Effector memory CD8-positive, alpha-beta T cell (primary cell): ENCODE measurements around the gene KRTAP5-5.
A peak's percentile ranks its signal among the peaks of the same experiment; 100 is the strongest.

Experiments used
- ATAC-seq: fragments of 150-1000 bp; cut with Tn5 transposase; replicated peaks from 2 replicates; pipeline ENCODE4 v1.10.0; 2021; ENCODE audit warnings: mild to moderate bottlenecking, moderate library complexity
- DNase-seq, 3 experiments: peaks; one replicate each; pipeline ENCODE4 v3.0.0; 2021
- H3K27ac Mint-ChIP-seq, 2 donors: one replicate each; pipeline ENCODE4 v1.8.0; 2022; ENCODE audit warnings: mild to moderate bottlenecking in 2 of 2, mixed read lengths in 2 of 2, moderate library complexity in 2 of 2
- H3K27me3 Mint-ChIP-seq, 2 donors: one replicate each; pipeline ENCODE4 v1.8.0; 2022; ENCODE audit warnings: mixed read lengths in 2 of 2
- H3K36me3 Mint-ChIP-seq: one replicate; pipeline ENCODE4 v1.8.0; 2022; ENCODE audit warnings: mild to moderate bottlenecking, moderate library complexity, mixed read lengths; ENCODE audit not compliant: insufficient read depth
- H3K4me1 Mint-ChIP-seq, 2 donors: one replicate each; pipeline ENCODE4 v1.8.0; 2022; ENCODE audit warnings: low read depth in 2 of 2, mixed read lengths in 2 of 2
- H3K4me3 Mint-ChIP-seq, 2 donors: one replicate each; pipeline ENCODE4 v1.8.0; 2022; ENCODE audit warnings: mild to moderate bottlenecking in 2 of 2, mixed read lengths in 2 of 2, moderate library complexity in 2 of 2
- H3K9me3 Mint-ChIP-seq, 2 donors: one replicate each; pipeline ENCODE4 v1.8.0; 2022; ENCODE audit warnings: mixed read lengths in 2 of 2

KRTAP5-5 gene

DNA sequence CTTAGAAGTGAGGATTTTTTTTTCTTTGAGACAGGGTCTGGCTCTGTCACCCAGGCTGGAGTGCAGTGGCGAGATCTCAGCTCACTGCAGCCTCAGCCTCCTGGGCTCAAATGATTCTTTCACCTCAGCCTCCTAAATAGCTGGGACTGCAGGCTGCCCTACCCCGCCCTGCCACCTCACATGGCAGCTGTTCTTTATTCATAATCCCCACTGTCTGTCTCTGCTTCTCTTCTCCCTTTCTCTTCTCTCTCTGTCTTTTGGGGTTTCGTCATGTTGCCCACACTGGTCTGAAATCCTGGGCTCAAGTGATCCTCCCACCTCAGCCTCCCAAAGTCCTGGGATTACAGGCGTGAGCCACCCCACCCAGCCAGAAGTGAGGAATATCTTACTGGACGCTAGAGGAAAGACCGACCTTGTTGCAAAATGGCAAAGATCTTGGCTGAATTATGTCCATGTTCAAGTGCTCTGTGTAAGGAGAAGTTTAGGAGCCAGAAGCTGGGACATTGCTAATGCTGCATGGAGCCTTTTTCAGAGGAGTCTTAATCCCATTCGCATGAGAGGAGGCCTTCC is 21.9 kb downstream of the KRTAP5-5 start:
- no peak for ATAC-seq
- no peak for DNase-seq
- H3K9me3 Mint-ChIP-seq: no peaks in the 10 kb centered on the region
- peaks cover 14 to 69% of the 10 kb centered on the region in 2 donors for H3K27me3 Mint-ChIP-seq
- H3K27ac Mint-ChIP-seq: no peak overlapping the region
- H3K4me3 Mint-ChIP-seq: no peak overlapping the region
- peaks cover 0 to 2% of the 10 kb centered on the region in 2 donors for H3K4me1 Mint-ChIP-seq
- H3K36me3 Mint-ChIP-seq: peaks cover 3% of the 10 kb centered on the region

DNA sequence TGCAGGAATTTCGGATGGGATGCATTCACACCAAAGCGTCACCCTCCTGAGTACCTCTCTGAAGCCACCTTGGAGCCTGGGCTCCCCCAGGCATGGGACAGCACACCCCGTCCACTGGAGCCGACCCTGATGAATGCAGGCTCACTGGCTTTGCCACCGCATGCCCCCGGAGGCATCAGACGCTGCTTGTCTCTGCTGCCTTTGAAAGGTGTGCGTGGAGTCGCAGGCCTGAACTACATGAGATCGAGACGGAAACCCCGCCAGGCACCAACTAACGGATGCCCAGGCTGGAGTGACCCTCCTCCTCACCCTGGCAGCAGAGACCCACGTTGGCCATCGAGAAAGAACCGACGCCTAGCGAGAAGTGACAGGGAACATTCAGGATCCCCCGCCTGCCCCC is 22.5 kb downstream of the KRTAP5-5 start:
- no peak overlapping the region for H3K27ac Mint-ChIP-seq
- H3K36me3 Mint-ChIP-seq: peaks cover 8% of the 10 kb centered on the region
- H3K4me1 Mint-ChIP-seq: peaks cover 0 to 2% of the 10 kb centered on the region in 2 donors
- no peak overlapping the region for H3K4me3 Mint-ChIP-seq
- H3K27me3 Mint-ChIP-seq: peaks cover 14 to 71% of the 10 kb centered on the region in 2 donors
- DNase-seq (no peak), ATAC-seq (no peak)
- H3K9me3 Mint-ChIP-seq: no peaks in the 10 kb centered on the region

DNA sequence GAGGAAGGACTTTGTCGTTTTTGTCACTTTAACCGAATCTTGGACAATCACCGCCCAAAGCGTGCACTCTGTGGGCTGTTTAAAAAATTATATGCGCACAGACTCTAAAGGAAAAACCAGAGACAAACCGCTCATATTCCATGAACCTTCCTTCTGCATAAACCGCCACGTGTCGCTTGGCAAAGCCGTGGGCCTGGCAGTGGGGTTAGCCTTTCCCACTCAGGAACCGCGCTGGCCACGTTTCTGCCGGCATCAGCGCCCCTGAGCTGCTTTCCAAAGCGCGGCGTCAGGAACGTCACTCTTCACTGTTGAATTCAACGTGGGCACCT is 22.8 kb downstream of the KRTAP5-5 start:
- DNase-seq (no peak), ATAC-seq (no peak)
- Mint-ChIP-seq H3K27me3 (peaks cover 14 to 71% of the 10 kb centered on the region in 2 donors), H3K4me3 (no peak overlapping the region), H3K36me3 (peaks cover 8% of the 10 kb centered on the region), H3K4me1 (peaks cover 0 to 2% of the 10 kb centered on the region in 2 donors), H3K27ac (no peak overlapping the region), H3K9me3 (no peaks in the 10 kb centered on the region)

DNA sequence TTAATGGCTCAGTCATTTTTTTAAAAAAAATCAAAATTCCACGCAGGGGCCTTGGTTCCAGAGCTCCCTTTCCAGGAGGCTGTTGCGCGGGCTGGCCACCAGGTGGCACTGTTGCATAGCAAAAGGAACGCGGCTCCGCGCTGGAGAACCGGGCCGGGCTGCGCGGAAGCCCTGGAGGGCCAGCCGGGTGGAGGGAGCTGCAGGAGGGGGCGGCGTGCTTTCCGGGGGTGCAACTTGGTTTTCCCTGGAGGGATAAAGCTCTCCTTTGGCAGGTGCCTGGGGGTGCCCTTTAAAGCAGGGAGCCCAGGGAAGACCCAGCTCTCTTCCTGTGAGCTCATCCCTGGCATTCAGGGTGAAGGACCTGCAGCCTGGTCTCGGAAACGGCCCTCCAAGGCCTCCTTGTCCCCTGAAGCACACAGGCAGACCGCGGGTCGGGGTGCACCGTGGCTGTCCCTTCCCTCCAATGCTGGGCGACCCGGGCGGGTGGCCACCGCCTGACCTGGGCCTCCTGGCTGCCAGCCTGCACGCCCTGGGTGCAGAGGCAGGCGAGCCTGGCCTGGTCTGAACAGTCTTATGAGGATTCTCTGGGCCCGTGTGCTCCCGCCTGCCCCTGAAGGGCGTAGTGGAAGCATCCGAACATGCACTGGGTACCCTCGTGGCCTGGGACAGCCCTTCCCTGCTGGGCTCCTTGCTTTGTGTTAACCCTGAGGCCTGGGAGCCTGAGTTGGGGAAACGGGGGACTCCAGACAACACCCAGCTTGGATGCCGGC is 23.4 kb downstream of the KRTAP5-5 start:
- Mint-ChIP-seq H3K4me3 (no peak overlapping the region), H3K4me1 (peaks cover 0 to 2% of the 10 kb centered on the region in 2 donors), H3K36me3 (peaks cover 4% of the 10 kb centered on the region), H3K27ac (no peak overlapping the region), H3K27me3 (peaks cover 14 to 72% of the 10 kb centered on the region in 2 donors), H3K9me3 (no peaks in the 10 kb centered on the region)
- ATAC-seq (peak; percentile 92), DNase-seq (peak; percentile 80 to 82 (median 81))

DNA sequence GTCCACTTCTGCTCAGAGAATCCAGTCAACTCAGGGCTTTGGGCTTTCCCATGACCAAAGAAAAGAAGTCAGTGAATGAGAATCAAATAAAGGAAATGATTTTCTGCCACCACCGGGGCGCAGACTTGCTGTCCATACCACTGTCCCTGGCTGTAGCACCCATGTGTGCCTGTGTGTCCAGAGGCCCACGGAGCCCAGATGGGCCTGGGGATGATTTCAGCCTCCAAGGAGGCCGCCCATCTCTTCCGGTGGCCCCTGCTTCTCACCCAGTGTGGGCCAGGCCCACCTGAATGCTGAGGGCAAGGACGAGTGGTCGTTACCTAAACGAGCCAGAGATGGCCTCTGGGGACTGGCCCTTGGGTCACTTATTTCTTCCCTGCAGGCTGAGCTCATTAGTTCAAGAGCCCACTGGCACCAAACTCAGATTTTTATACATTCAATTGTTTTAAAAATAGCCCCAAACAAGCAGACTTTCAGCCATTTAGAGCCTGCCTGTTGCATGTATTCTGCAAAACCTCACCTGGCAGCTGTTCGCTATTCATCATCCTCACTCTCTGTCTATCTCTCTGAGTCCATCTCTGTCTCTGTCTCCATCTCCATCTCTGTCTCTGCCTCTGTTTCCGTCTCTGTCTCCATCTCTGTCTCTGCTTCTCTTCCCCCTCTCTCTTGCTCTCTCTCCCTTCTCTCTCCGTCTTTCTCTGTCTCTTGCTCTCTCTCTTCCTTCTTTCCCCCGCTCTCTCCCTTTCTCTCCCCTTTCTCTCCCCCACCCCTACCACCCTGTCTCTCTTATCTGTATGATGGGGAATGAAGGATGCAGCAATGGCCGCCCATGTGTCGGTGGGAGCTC is 24.2 kb downstream of the KRTAP5-5 start:
- DNase-seq (no peak), ATAC-seq (no peak)
- Mint-ChIP-seq H3K27me3 (peaks cover 22 to 72% of the 10 kb centered on the region in 2 donors), H3K4me3 (peak overlapping the region in 1 of 2 donors; percentile 2), H3K27ac (no peak overlapping the region), H3K4me1 (peaks cover 0 to 2% of the 10 kb centered on the region in 2 donors), H3K36me3 (peaks cover 4% of the 10 kb centered on the region), H3K9me3 (no peaks in the 10 kb centered on the region)

DNA sequence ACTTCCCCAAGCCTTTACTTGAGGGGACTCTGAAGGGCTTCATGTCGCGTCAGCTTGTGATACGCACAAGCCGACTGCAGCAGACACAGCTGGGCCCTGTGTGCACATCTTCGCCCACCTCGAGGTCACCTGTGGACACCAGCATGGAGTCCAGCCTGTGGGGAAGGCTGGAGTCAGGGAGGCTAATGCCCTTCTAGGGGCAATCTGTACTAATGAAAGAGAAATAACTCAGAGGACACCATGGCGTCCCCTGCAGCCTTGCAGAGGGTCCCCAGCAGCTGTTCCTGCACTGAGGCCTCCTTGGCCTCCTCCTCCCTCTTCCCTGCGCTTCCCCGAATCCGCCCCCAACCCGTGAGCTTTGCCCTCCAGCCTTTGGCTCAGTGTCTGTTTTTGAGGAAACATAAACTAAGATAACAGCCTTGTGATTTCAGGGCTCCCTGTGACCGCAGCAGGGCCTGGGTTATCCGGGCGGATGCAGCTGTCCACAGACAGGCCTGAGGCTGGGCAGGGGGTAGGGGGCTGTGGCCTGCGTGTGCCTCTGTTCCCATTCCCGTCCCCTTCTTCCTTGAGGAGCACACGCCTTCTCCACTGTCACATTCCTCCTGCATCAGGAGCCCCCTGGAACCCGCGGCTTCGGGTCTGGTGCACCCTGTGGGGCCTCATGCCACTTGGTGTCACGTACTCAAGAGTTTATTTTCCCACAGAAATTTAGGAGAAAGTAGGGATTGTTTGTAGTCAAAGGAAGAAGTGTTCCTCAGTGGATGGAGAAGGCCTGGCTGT is 25.0 kb downstream of the KRTAP5-5 start:
- Mint-ChIP-seq H3K4me3 (no peak overlapping the region), H3K36me3 (peaks cover 4% of the 10 kb centered on the region), H3K27me3 (peaks cover 30 to 79% of the 10 kb centered on the region in 2 donors), H3K9me3 (no peaks in the 10 kb centered on the region), H3K27ac (no peak overlapping the region), H3K4me1 (peaks cover 4 to 6% of the 10 kb centered on the region in 2 donors)
- no peak for DNase-seq
- no peak for ATAC-seq

DNA sequence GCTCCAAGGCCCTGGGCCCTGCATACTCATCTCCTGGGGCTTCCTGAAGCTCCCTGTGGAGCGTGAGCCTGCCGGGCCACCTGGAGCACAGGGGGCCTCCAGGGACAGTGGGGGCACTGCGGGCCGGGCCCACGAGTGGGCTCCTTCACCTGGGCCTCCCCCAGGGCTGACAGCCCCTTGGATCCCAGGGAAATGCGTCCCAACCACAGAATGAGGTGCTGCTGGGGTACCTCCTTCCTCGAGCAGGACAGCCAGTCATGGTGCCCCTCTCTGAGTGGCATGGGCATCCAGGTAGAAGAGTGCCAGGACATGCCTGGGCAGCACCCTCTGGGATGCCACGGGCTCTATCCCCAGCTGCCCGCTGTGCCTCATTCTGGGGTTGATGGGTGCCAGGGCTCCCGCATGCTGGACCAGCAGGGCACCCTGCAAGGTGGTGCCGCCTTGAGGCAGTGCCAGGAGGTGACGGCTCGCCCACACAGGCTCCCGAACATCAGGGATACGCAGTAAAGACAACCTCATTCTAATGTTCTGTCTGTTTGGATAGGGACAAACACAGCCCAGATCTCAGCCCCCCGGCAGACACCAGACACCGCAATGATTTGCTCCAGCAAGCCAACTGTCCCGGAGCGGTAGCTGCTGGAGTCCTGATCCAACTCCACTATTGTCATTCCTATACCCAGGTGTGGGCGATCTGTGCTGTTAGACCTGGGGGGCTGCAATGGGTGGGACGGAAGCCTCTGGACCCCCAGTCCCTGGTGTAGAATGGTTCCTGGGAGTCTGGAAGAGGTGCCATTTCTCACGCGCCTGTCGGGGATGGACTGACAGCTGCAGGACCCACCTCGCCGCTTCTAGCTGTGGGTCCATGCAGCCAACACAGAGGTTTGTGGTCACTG is 25.8 kb downstream of the KRTAP5-5 start:
- no peak for DNase-seq
- Mint-ChIP-seq H3K4me3 (no peak overlapping the region), H3K4me1 (peaks cover 8 to 9% of the 10 kb centered on the region in 2 donors), H3K27ac (no peak overlapping the region), H3K27me3 (peaks cover 38 to 87% of the 10 kb centered on the region in 2 donors), H3K9me3 (no peaks in the 10 kb centered on the region), H3K36me3 (peaks cover 4% of the 10 kb centered on the region)
- ATAC-seq: no peak

DNA sequence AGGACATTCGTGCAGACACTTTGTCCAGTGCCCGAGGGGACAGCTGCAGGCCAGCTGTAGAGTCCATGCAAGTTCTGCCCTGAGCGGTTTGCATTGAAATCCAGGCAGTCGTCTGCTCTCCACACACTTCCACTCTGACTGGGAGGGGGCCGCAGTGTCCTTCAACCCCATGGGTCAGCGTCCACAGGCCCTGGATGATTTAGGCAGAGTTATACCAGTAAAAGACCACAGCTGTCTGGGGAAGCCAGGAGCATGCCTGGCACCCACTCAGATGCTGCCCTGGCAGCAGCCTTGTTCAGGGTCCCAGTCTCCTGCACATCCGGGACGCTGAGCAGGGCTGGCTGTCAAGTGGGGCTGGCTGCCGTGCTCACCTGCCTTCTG is 26.5 kb downstream of the KRTAP5-5 start:
- Mint-ChIP-seq H3K4me1 (peaks cover 8 to 9% of the 10 kb centered on the region in 2 donors), H3K4me3 (no peak overlapping the region), H3K27me3 (peaks cover 41 to 87% of the 10 kb centered on the region in 2 donors), H3K27ac (no peak overlapping the region), H3K36me3 (peaks cover 4% of the 10 kb centered on the region), H3K9me3 (no peaks in the 10 kb centered on the region)
- ATAC-seq: no peak
- DNase-seq: no peak

DNA sequence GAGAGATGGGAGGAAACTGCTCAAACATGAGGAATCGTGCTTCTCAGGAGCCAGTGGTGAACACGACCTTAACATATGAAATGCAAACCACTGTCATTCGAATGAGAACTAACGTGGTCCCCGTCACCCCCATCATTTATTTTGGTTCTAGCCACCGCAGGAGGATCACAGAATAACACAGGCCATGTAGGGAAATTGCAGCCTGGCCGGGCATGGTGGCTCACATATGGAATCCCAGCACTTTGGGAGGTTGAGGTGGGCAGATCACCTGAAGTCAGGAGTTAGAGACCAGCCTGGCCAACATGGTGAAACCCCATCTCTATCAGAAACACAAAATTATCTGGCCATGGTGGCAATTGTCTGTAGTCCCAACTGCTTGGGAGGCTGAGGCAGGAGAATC is 27.1 kb downstream of the KRTAP5-5 start:
- Mint-ChIP-seq H3K36me3 (peaks cover 4% of the 10 kb centered on the region), H3K4me3 (no peak overlapping the region), H3K4me1 (peaks cover 8 to 9% of the 10 kb centered on the region in 2 donors), H3K9me3 (no peaks in the 10 kb centered on the region), H3K27me3 (peaks cover 41 to 89% of the 10 kb centered on the region in 2 donors), H3K27ac (no peak overlapping the region)
- ATAC-seq (no peak), DNase-seq (no peak)

DNA sequence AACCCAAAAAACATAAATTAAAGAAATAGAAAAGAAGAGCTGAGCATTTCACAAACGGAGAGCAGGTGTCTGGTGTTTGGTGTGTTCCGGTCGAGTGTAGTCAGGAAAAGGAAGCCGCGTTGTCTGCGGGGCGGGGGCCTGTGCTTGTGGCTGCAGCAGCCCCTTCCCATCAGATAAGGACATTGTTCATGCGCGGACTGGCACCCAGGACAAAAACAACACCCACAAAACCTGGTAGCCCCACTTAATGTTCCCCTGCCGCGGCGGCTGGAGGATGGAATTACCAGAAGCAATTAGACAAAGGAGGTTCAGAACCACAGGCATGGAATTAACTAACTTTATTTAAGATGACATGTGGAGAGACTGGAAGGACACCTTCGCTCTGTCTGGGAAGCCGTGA is 29.9 kb downstream of the KRTAP5-5 start:
- no peak for DNase-seq
- Mint-ChIP-seq H3K27me3 (peaks cover 38 to 82% of the 10 kb centered on the region in 2 donors), H3K36me3 (peaks cover 4% of the 10 kb centered on the region), H3K4me3 (no peak overlapping the region), H3K27ac (no peak overlapping the region), H3K9me3 (no peaks in the 10 kb centered on the region), H3K4me1 (peaks cover 6 to 9% of the 10 kb centered on the region in 2 donors)
- ATAC-seq: no peak

DNA sequence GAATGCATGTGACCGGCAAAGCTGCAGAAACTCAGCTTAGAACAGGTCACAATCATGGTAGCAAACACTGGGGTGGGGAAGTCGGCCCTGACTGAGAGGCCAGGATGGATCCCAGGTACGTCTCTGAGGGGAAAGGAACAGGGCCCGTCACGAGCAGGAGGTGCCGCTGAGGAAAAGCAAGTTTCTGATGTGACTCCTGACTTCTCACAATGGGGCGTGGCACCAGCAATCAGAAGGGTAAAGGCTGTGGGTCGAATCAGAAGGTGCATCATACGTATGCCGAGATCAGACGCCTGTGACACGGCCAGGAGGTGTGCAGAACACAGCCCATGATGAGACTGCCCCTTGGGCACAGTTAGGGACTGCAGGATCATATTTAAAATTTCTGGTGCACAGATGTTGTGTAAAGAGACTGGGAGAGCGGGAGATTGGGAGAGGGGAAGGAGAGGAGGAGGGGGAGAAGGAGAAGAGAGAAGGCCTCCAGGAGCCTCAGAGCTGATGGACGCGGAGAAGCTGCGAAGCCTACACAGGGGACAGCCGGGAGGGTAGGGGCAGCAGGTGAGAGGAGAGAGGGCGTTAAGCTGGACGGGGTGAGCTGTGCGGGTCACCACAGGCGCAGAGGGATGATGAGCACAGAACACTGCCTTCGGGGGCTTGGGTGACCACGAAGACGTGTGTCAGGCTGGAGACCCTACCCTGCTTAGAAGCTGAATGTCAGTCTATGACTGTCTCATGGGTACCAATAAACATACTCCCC is 30.7 kb downstream of the KRTAP5-5 start:
- peaks cover 6 to 9% of the 10 kb centered on the region in 2 donors for H3K4me1 Mint-ChIP-seq
- peaks cover 4% of the 10 kb centered on the region for H3K36me3 Mint-ChIP-seq
- no peaks in the 10 kb centered on the region for H3K9me3 Mint-ChIP-seq
- H3K27ac Mint-ChIP-seq: peak overlapping the region in 1 of 2 donors; percentile 8
- DNase-seq (no peak), ATAC-seq (no peak)
- no peak overlapping the region for H3K4me3 Mint-ChIP-seq
- peaks cover 33 to 80% of the 10 kb centered on the region in 2 donors for H3K27me3 Mint-ChIP-seq
